Prostate gland (tissue), 2 donors: ENCODE measurements around the gene ZNFX1. TPM values are rescaled to one million over a fixed set of nuclear protein-coding genes. Genes with fewer than 3 reads are reported as not detected.

Experiments used
- DNase-seq: peaks from one replicate; pipeline ENCODE4 v3.0.0-alpha.2; 2019; ENCODE audit warnings: low spot score
- H3K27ac ChIP-seq, 2 donors: fragments of 200-600 bp; sonication (generic); 2 replicates each; pipeline ENCODE4 v1.5.1; 2017 to 2019
- H3K27me3 ChIP-seq: fragments of 200-600 bp; sonication (generic); replicated peaks from 2 replicates; pipeline ENCODE4 v1.5.1; 2019; ENCODE audit not compliant: insufficient read depth
- H3K36me3 ChIP-seq, 2 donors: fragments of 200-600 bp; sonication (generic); 1 replicate in 1 of 2; 2 replicates in 1 of 2; pipeline versions ENCODE4 v1.5.1 to v1.8.1; 2017 to 2019
- H3K4me1 ChIP-seq: fragments of 200-600 bp; sonication (generic); replicated peaks from 2 replicates; pipeline ENCODE4 v1.5.1; 2019
- H3K4me3 ChIP-seq, 2 donors: fragments of 200-600 bp; sonication (generic); 2 replicates each; pipeline ENCODE4 v1.5.1; 2017 to 2019
- H3K9me3 ChIP-seq: fragments of 200-600 bp; sonication (generic); 2 replicates; pipeline ENCODE4 v1.5.1; 2017
- POLR2A ChIP-seq: fragments of 450-650 bp; IDR thresholded peaks from one replicate; pipeline ENCODE4 v1.6.1; 2016; ENCODE audit warnings: antibody characterized with exemption, mild to moderate bottlenecking
- POLR2AphosphoS5 ChIP-seq: sonication (generic); formaldehyde crosslinking; IDR thresholded peaks from one replicate; pipeline ENCODE4 v1.6.1; 2017; ENCODE audit warnings: antibody characterized with exemption
- WGBS: methylation state at CpG from one replicate; pipeline ENCODE4 v1.1.5; 2018; 5-methylcytosine and 5-hydroxymethylcytosine counted together
- intact Hi-C: fragments of 100-400 bp; cut with DNase I; formaldehyde crosslinking; loops from one replicate; pipeline ENCODE4 v1.14.2; 2022
- total RNA-seq, 2 donors: library from RNA; depleted of rRNA; stranded (reverse); fragments of >200 nt; gene quantifications; one replicate each; pipeline ENCODE4 v1.1.0, GENCODE V29; 2016
- TF ChIP-seq, protein P1 (sequence below), 4 experiments: fragments of 200-600 bp in 2 of 4; fragments of 450-650 bp in 2 of 4; sonication (generic) in 2 of 4; IDR thresholded peaks; 1 replicate in 3 of 4; 2 replicates in 1 of 4; pipeline ENCODE4 v1.5.1; 2016 to 2019; ENCODE audit warnings: antibody characterized with exemption in 4 of 4, mild to moderate bottlenecking in 2 of 4, moderate library complexity in 2 of 4

ZNFX1 gene
- total RNA-seq, 2 donors from 2014 or later = 25.6 to 32.7 TPM

DNA sequence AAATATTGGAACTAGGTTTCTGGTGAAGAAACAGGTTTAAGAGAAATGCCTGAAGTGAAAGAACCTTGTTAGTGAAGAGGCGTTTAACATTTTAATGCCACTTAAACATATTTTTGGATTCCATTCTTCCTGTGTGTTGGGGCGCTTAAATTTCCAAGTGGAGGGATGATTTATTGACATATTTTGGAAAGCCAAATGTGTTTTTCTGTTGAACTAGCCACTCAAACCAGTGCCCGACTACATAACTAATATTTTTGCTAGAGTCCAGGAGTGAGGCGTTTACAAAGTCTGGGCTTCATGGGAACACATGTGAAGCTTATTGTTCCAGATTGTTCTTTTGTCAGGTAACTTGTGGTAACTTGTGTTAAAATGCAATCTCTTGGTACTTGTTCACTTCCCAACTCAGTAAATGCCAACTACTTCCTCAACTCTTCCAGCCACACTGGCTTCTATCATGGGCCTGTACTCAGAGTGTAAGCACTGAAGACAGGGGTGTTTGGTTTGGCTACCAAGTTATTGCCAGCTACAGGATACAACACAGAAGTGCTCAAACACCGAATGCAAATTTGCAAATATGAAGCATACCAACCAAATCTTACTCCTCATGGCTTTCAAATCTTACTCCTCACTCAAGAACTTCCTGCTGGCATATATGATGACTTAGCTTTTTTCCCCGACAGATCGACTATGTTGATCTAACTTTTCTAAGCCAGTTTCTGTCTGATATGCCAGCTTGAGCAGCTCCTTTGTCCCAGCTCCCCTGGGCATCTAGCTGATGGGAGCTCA lies 2.0 kb upstream of the ZNFX1 start:
- peaks cover 20% of the 10 kb centered on the region for H3K4me1 ChIP-seq
- DNase-seq = no peak

DNA sequence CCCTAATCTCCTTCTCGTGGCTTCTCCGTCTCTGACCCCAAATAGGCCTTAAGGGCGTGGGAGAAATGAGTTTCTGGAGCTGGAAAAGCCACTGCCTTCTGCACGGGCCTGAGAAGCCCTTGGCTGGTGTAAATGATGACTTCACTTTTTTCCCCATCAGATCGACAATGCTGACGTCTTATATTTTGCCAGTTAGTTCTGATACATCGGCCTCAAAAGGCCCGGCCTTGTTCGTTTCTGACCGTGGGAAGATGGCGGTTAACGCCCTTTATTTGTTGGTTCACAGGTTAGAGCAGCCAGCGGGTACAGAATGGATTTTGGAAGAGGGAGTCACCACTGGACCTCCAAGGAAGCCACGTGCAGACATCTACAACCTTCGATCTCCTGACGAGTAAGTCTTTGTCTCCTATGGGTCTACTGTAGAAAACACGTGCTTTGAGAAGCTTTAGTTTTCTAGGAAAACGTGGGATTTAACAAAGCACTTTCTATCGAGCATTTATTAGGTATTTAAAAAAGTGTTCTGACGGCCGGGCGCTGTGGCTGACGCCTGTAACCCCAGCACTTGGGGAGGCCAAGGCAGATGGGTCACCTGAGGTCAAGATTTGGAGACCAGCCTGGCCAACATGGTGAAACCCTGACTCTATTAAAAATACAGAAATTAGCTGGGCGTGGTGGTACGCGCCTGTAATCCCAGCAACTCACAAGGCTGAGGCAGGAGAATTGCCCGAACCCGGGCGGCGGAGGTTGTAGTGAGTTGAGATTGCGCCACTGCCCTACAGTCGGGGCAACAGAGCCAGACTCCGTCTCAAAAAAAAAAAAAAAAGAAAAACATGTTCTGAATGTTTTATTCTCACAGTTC lies 1.2 kb upstream of the ZNFX1 start:
- Histone ChIP-seq H3K9me3 (no peaks in the 10 kb centered on the region), H3K36me3 (peaks cover 2 to 22% of the 10 kb centered on the region in 2 donors), H3K27ac (peak overlapping the region; percentile 95 to 97), H3K27me3 (no peaks in the 10 kb centered on the region), H3K4me3 (peak overlapping the region; percentile 71 to 84), H3K4me1 (peaks cover 20% of the 10 kb centered on the region)
- no peak for DNase-seq
- intact Hi-C loops = loop anchor here (10.0 kb wide), 1 partner anchor 54 kb away; no protein-coding TSS in a partner anchor
- 17% methylated on average over 33 of the region's 33 CpGs for WGBS
- TF ChIP-seq, protein P1, sequence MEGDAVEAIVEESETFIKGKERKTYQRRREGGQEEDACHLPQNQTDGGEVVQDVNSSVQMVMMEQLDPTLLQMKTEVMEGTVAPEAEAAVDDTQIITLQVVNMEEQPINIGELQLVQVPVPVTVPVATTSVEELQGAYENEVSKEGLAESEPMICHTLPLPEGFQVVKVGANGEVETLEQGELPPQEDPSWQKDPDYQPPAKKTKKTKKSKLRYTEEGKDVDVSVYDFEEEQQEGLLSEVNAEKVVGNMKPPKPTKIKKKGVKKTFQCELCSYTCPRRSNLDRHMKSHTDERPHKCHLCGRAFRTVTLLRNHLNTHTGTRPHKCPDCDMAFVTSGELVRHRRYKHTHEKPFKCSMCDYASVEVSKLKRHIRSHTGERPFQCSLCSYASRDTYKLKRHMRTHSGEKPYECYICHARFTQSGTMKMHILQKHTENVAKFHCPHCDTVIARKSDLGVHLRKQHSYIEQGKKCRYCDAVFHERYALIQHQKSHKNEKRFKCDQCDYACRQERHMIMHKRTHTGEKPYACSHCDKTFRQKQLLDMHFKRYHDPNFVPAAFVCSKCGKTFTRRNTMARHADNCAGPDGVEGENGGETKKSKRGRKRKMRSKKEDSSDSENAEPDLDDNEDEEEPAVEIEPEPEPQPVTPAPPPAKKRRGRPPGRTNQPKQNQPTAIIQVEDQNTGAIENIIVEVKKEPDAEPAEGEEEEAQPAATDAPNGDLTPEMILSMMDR (IDR thresholded peaks at IDR 0.05) = peak in 1 of 4 experiments; percentile 7
- no peak for TF ChIP-seq POLR2AphosphoS5

More for the DNA sequence above, 2.0 kb upstream of the ZNFX1 start:
- no peaks in the 10 kb centered on the region for H3K9me3 ChIP-seq
- intact Hi-C loops = loop anchor here (10.0 kb wide), 1 partner anchor 55 kb away; no protein-coding TSS in a partner anchor
- TF ChIP-seq POLR2AphosphoS5 = no peak
- TF ChIP-seq POLR2A = no peak
- TF ChIP-seq, protein P1 (IDR thresholded peaks at IDR 0.05) = no peak
- 62% methylated on average over 7 of the region's 7 CpGs for WGBS
- no peaks in the 10 kb centered on the region for H3K27me3 ChIP-seq
- H3K36me3 ChIP-seq = peaks cover 2 to 23% of the 10 kb centered on the region in 2 donors
- H3K27ac ChIP-seq = peak overlapping the region; percentile 95 to 97
- H3K4me3 ChIP-seq = peak overlapping the region; percentile 71 to 84

DNA sequence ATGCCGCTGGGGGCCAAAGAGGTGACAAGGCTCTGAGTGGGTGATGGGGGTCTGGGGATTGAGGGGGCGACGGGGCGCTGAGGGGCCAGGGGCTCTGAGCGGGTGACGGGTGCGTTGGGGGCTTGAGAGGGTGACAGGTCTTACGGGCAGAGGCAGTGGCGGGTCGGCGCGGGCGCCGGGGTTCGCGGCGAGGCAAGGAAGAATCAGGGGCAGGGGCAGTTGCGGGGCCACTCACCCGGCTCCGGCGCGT lies 146 bp downstream of the ZNFX1 start:
- peaks cover 17% of the 10 kb centered on the region for H3K4me1 ChIP-seq
- H3K27me3 ChIP-seq = no peaks in the 10 kb centered on the region
- intact Hi-C loops = loop anchor here (10.0 kb wide), 1 partner anchor 53 kb away; no protein-coding TSS in a partner anchor
- WGBS = under 1% methylated on average over 19 of the region's 22 CpGs
- DNase-seq = no peak
- H3K27ac ChIP-seq = peak overlapping the region; percentile 95 to 97
- peaks cover 2 to 19% of the 10 kb centered on the region in 2 donors for H3K36me3 ChIP-seq
- H3K4me3 ChIP-seq = peak overlapping the region; percentile 71 to 84
- TF ChIP-seq POLR2A (no peak), POLR2AphosphoS5 (no peak)
- TF ChIP-seq, protein P1 (IDR thresholded peaks at IDR 0.05) = no peak
- H3K9me3 ChIP-seq = no peaks in the 10 kb centered on the region

DNA sequence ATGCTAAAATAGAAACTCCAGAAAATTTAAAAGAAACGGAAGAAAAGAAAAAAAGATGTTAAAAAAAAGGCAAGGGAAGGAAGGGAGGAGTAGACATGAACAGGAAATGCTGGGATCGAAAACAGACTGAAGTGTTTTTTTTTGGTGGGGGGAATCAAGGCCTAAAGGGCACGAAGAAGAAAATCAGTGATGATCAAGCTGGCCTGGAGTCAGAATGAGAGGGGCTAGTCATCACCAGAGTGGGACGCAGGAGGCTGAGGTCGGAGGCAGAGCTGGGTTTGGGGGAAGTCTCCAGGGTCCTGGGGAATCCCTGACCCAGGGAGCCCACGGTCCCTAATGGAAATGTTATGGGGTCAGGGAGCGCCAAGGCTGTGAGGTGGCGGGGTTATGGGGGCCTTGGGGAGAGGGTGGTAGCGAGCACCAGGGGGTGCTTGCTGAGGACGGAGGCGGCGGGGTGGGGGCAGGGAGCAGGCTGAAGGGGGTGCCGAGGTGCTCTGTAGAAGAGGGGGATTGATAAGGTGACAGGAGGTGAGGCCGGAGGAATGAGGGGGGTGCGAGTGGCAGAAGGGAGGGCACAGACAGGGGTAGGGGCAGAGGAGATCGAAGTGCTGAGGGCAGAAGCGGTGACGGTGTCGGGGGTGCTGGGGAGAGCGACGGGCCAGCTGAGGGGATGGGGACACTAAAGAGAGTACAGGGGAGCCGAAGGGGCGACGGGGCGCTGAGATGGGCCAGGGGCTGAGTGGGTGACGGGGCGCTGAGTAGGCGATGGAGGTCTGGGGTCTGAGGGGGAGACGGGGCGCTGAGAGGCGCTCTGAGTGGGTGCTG lies 684 bp downstream of the ZNFX1 start:
- Histone ChIP-seq H3K4me3 (peak overlapping the region; percentile 71 to 84), H3K27me3 (no peaks in the 10 kb centered on the region), H3K9me3 (no peaks in the 10 kb centered on the region), H3K27ac (peak overlapping the region; percentile 95 to 97), H3K4me1 (peaks cover 17% of the 10 kb centered on the region), H3K36me3 (peaks cover 2 to 14% of the 10 kb centered on the region in 2 donors)
- WGBS = 3% methylated on average over 31 of the region's 31 CpGs
- intact Hi-C loops = loop anchor here (10.0 kb wide), 1 partner anchor 52 kb away; no protein-coding TSS in a partner anchor
- TF ChIP-seq, protein P1 (IDR thresholded peaks at IDR 0.05) = no peak
- TF ChIP-seq POLR2A (no peak), POLR2AphosphoS5 (no peak)
- DNase-seq = peak; percentile 38
